GM19452 (cell line): ENCODE results near the gene ORC6.

Experiments used
- ATAC-seq: cut with Tn5 transposase; IDR thresholded peaks from one replicate; pipeline ENCODE4 v1.9.1; 2021; ENCODE audit not compliant: unreplicated experiment

Gene ORC6

GRCh38 chr16:46730801-46731690 is 41.6 kb downstream of the ORC6 start:
- ATAC-seq: no peak

GRCh38 chr16:46731691-46732555 is 42.5 kb downstream of the ORC6 start:
- ATAC-seq: no peak

GRCh38 chr16:46732561-46732960 is 43.1 kb downstream of the ORC6 start:
- ATAC-seq: no peak

GRCh38 chr16:46733319-46733830 is 43.9 kb downstream of the ORC6 start:
- ATAC-seq: no peak

DNA sequence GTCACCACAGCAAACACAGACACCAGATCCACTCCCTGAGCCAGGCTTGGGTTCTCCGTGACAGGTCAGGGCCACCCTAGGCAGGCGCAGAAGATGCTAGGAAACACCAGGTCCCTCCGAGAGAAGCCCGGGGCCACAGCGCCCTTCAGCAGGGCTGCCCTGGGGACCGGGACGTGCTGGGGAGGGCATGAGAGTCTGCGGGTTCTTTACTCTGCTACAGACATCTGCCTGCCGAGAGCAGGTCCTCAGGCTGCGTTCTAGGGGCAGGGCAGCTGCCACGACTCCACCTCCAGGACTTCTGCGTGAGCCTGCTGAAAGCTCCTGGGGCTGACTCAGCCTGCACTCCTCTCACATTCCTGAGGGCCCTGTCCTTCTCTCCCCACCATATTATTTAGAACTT is 47.2 kb downstream of the ORC6 start:
- ATAC-seq: no peak

GRCh38 chr16:46737621-46738214 is 48.3 kb downstream of the ORC6 start:
- no peak for ATAC-seq

GRCh38 chr16:46739934-46740333 is 50.5 kb downstream of the ORC6 start:
- ATAC-seq: no peak

DNA sequence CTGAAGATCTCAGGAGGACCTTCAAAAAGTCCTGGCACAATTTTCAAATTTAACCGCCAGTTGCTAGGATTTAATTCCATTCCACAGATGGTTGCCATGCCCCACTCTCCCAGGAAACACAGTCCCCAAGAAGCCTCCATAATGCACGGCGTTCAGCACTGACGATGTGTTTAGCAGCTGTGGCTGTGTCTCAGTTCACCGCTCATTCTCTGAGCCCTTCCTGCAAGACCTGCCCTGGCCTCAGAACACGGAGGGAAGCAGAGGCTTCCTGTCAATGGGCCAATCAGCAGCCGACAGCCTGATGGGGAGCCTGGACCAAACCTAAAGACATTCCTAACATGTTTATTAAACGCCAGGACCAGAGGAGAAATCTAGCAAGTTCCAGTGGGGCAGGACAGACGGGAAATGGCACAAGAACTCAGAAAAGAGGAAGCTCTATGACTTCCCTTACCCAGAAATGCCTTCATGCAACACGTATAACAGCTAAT is 53.8 kb downstream of the ORC6 start:
- ATAC-seq: no peak

DNA sequence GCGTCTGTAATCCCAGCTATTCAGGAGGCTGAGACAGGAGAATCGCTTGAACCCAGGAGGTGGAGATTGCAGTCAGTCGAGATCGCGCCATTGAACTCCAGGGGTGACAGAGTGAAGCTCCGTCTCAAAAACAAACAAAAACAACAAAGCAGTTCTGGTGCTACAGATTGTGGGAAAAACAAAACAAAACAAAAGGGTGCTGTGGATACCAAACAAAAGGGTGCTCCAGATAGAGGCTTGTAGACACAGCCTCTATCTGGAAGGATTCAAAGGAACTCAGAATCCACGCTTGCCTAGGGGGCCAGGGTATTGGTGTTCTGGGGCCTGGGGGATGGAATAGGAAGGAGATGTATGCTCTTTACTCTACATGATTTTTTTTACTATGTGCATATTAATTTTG is 56.2 kb downstream of the ORC6 start:
- ATAC-seq: no peak

DNA sequence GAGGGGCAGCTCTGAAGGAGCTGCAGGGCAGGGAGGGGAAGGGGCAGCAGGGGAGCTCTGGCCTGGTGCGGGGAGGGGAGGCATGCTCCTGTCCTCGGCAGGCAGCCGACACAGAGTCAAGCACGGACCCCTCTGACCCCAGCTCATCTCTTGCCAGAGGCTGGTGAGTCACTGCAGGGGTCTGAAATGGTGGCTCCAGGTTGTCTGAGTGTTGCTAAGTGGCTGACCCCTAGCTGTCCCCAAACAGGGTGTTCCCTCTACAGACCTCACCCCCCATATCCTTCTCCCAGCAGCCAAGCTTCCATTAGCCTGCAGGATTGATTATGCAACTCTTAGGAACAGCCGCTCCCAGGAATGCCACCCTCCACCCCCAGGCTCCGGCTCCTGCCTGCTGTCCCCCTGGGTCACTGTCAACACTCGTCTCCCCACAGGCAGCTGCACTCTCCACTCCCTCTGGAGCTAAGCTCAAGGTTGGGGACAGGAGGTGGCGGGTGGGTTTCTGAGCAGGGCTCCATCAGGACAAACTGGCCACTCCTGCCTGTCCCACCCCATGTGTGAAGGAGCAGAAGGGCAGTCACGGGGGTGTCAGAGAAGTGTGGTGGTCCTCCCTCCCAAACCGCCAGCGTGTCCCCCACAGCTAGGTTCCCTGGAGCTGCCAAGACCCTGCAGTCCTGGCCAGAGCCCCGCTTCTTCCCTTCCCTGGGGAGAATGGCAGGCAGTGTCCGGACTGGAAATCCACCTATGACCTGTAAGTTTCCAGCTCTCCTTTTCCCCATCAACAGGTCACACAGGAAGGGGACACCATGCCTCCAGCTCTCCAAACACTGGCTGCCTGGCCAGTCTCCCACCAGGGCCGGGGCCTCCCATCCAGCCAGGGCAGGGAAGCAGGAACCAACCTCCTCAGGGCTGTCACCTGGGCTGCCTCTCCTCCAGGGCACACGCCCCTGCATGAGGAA is 57.6 kb downstream of the ORC6 start:
- no peak for ATAC-seq
